NCI-H69 (cell line): ENCODE measurements around the gene CHEK2.
A peak's percentile ranks its signal among the peaks of the same experiment; 100 is the strongest.
"Not testable (repeated sequence)": the region's sequence is repeated elsewhere in the genome, so short reads cannot be mapped to it uniquely, and the experiment has no call there.

Experiments used
- DNase-seq: peaks from one replicate; lab custom pipeline; 2025; lab: John Stamatoyannopoulos, UW

Gene CHEK2

DNA sequence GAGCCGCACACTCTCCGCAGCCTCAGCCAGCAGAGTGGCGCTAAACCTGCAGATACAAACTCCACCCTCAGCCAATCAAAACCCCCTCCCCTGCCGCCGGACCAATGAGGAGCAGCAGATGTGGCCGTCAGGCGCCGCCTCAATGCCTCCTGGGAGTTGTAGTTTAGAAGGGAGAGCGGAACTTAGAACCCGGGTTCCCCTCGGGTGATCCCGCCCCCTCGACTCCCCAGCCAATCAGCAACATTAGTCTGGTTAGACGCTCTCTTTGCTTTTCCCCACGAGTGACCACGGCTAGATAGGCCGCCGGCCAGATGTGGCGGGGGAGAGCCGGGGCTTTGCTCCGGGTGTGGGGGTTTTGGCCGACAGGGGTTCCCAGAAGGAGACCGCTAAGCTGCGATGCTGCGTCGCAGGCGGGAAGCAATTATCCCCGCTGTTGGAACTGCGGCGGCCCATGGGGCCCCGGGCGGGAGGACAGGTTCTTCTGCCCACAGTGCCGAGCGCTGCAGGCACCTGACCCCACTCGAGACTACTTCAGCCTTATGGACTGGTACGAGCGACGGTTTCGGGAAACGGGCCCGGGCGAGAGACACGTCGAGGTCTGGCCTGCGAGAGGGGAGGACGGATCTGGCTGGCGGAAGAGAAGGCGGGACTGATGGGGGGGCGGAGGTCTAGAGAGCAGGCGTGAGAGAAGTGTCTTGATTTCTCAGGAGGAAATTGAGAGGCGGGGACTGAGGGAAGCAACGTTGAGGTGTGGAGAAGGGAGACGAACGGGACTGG is at the start of gene CHEK2, which contains the start of gene HSCB:
Gene CHEK2, minus strand, starts transcription at position 36 of the 777 bp plus-strand sequence. CDS start 7,099 bp downstream, outside the sequence.
Gene HSCB, plus strand, starts transcription at position 255 of the 777 bp plus-strand sequence. Its CDS starts 57 bp downstream, at position 312.
- peak; percentile 100 for DNase-seq

DNA sequence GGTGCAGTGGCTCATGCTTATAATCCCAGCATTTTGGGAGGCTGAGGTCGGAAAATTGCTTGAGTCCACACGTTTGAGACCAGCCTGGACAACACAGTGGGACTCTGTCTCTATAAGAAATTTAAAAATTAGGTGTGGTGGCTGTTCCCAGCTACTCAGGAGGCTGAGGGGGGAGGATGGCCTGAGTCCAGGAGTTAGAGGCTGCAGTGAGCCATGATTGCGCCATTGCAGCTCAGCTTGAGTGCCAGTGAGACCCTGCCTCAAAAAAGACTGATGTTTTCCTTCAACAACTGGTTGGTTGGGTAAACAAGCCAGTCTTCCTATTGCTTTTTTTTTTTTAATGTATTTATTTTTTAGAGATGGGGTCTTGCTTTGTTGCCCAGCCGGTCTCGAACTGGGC is 49.5 kb upstream of the CHEK2 start:
- DNase-seq: no peak

DNA sequence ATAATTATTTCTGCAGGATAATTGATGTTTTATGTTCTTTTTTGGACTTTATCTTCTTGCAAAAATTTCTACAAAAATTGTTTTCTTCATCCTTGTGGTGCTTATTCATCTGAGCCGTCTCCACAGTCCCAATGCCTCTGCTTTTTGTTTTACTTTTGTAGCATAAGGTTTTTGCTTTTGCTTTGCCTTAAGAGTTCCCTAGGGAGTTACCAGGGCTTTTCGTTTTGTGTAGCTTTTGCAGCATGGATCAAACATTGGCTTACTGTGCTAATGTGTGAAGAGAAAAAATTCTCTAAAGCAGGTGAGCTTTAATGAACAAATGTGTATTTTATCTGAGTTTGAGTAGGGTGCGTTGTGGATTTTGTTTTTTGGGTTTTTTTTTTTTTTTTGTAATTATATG is 47.0 kb upstream of the CHEK2 start:
- DNase-seq: peak; percentile 31

DNA sequence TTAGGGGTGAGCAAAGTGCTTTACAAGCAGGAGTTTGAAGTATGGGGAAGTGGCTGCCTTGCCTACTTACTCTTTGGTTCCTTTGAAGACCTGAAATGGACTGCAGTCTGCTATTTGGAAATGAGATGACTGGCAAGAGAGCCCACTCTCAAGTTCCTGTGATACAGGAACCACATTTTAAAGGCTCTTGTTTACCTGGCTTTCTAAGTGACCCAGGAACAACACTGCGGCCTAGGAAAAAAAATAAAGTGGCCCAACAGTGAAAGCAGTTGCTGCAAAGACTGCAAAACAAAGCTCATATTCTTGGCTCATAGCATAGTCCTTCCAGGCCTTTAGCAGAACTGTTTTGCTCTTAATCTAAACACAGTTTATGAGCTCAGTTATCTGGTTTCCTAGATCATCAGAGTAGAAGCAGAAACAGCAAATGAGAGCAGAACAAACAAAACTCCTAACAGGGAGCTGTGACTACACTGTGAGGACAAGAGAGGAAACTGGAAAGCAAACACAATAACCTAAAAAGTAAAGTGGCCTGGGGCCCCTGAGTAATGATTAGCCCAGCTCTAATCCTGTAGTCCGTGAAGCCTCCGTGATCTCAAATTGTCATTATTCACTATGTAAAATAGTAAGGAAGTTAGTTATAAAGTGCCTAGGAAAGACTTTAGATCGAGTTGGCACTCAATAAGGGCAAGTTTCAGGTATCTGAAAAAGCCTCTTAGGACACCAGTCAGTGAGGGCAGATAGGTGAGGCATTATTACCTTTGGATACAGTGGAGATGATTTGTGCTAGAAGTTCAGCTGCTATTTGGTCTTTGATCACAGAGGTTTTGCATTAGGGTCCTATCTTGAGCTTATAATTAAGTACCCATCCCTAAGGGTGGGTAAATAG is 42.4 kb upstream of the CHEK2 start:
- no peak for DNase-seq

DNA sequence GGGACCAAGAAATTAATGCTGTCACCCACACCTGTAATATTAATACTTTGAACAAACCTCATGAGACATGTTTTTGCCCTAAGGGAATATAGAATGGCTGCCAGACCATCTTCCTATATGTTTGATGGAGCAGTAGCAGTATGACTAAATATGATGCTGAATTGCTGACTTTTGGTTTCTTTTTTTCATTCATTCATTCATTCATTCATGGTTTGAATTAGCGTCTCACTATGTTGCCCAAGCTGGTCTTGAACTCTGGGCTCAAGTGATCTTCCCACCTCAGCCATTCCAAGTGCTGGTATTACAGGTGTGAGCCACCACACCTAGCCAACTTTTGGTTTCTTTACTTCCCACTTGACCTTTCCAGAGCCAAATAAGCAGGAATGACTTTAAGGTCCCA is 38.7 kb upstream of the CHEK2 start:
- no peak for DNase-seq

DNA sequence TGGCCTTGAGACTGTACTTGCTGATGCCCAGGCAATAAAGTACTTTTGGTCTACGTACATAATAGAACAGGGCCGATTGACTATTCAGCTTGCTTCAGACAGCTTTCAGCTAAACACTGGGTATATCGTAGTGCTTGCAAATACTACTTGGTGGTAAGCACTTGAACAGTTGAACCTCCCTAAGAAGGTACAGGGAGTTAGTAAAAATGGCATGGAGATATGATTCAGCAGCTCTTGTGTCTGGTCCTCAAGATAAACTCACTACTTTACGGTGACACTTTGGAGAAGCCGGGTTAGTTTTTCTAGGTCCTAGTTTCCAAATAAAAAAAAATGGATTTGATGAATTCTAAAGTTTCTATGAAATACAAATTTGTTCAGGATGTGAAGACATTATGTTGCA is 38.2 kb upstream of the CHEK2 start:
- no peak for DNase-seq

DNA sequence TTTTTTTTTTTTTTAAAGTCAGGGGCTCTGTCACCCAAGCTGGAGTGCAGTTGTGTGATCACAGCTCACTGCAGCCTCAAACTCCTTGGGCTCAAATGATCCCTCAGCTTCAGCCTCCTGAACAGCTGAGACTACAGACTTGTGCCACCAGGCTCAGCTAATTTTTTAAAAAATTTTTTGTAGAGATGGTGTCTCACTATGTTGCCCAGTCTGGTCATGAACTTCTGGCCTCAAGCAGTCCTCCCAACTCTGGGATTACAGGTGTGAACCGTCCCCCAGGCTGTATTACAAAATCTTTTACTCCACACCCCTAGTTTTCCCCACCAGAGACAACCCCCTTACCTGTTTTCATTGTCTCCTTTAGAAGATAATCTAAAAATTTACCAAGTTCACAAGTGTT is 32.8 kb upstream of the CHEK2 start:
- no peak for DNase-seq

DNA sequence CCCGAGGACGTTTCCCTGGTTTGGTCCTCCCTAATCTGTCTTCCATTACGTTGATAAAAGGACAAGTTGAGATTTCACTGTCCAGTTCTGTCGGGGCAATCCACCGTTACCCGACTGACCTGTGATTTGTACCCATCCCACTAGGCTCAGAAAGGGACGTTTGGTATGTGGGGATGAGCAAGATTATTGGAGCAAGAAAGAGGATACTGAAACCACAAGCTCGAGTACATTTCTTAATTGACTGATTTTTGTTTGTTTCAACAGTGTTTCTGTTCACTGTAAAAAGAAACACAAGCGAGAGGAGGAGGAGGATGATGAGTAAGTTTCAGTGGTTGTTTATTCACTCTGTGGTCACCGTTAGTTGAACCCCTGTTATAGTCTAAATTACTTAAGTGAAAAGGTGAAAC is 31.8 kb upstream of the CHEK2 start:
- peak; percentile 46 for DNase-seq

DNA sequence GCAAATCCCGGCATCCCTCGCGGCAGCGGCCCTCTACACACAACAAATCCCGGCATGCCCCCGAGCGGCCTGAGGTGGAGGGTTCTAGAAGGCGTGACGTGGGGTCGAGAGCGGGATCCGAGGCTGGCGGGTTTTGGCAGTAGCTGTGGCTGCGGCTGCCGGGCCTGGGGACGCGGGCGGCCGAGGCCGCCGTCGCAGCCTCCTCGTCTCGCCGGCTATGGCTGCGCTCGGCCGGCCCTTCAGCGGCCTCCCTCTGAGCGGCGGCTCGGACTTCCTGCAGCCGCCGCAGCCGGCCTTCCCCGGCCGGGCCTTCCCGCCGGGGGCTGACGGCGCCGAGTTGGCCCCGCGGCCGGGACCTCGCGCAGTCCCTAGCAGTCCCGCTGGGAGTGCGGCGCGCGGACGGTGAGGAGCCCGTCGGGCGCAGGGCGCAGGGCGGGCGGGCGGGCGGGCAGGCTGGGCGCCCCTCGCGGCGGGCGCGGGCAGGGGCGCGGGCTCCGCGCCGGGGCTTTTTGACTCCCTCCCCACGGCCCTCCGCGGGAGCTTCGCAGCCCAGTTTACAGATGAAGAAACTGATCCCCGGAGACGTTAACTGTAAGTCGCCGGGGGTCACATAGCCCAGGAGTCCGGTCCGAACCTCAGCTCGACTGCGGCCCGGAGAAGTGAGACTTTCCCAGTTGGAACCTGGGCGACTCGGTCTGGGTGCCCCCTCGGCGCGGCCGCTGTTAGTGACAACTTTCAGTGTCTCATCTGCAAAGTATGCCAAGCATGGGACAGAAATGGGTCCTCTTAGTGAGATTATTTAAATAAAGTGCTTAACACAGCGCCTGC is 31.2 kb upstream of the CHEK2 start, which contains the start of gene CCDC117:
Gene CCDC117, plus strand, starts transcription at position 63 of the 828 bp plus-strand sequence. Its CDS starts 155 bp downstream, at position 218.
- peak; percentile 98 for DNase-seq

DNA sequence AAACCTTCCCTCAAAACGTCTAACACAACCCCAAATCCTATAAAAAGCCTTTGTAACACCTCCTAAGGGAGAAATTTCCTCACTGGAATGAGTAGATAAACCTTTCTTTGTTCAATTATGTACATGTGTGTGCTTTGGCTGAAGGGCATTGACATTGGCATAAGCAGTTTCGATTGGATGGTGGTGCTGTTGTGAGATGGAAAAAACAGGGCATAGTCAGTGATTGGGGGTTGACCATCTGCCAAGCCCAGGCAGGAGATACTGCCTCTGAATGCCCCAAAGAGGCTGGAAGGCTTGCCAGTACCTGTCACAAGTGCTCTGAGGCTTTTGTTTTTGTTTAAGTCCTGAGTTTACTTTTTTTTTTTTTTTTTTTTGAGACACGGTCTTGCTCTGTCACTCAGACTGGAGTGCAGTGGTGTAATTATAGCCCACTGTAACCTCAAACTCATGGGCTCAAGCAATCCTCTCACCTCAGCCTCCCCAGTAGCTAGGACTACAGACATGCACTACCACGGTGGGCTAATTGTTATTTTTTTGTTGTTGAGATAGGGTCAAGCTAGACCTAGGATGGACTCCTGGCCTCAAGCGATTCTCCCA is 29.7 kb upstream of the CHEK2 start:
- peak; percentile 61 for DNase-seq

DNA sequence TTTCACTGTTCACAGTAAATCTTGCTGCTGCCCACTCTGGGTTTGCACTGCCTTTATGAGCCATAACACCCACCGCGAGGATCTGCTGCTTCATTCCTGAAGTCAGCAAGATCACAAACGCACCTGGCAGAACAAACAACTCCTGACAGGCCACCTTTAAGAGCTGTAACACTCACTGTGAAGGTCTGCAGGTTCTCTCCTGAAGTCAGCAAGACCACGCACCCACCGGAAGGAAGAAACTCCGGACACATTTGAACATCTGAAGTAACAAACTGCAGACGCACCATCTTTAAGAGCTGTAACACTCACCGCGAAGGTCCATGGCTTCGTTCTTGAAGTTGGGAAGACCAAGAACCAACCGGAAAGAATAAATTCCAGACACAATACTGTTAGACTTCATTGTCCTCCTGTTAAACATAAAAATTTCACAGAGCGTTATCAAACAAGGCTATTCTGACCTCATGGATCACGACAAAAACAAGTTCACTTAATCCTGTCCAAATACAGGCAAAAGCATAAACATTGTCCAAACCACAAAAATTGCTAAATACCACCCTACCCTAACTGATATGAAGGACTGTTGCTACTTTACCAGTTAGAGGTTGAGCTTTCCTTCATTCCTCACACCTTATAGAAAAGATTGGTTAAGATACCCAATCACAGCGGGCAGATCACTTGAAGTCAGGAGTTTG is 27.9 kb upstream of the CHEK2 start:
- DNase-seq: no peak

DNA sequence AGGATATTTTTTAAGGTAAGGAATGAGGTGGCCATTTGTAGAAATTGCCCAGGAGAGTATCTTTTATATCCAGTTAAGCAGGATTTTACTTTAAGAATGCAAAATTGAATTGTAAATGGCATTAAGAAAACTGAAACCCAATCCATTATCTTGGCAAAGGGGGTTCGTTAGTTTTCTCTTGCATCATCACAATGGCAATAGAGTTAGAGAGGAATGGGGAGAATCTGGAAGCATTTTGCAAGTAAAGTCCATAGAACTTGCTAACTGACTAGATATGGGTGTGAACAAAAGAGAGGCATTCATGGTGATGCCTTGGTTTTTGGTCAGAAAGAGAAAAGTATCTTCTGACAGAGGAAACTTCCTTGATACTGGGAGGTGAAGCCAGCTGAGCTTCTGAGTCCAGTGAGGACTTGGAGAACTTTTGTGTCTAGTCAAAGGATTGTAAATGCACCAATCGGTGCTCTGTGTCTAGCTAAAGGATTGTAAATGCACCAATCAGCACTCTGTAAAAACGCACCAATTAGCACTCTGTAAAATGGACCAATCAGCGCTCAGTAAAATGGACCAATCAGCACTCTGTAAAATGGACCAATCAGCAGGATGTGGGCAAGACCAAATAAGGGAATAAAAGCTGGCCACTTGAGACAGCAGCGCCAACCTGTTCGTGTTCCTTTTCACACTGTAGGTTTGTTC is 27.2 kb upstream of the CHEK2 start:
- peak; percentile 14 for DNase-seq

DNA sequence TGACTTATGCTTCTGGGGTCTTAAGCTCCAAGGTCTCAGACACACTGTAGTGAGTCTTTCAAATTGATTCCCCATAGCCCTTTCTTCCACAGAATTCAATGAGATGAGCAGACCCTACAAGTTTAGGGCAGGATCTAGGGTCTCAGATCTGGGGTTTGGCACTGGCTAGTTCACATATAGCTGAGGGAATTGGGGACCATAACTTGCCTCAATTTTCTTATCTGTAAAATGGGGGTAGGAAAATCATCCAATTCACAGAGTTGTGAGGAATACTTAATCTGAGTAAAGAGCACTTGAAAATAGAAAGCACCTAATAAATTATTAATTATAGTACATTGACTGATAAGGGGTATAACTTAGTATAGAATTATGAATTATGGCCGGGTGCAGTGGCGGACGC is 25.0 kb upstream of the CHEK2 start:
- DNase-seq: no peak

DNA sequence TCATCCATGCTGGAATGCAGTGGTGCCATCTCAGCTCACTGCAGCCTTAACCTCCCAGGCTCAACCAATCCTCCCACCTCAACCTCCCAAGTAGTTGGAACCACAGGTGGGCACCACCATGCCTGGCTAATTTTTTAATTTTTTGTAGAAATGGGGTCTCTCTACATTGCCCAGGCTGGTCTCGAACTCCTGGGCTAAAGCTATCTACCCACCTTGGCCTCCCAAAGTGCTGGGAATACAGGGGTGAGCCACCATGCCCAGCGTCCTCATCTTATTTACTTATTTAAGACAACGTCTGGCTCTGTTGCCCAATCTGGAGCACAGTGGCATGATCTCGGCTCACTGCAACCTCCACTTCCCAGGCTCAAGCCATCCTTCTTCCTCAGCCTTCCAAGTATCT is 20.4 kb upstream of the CHEK2 start:
- not testable (repeated sequence) for DNase-seq

DNA sequence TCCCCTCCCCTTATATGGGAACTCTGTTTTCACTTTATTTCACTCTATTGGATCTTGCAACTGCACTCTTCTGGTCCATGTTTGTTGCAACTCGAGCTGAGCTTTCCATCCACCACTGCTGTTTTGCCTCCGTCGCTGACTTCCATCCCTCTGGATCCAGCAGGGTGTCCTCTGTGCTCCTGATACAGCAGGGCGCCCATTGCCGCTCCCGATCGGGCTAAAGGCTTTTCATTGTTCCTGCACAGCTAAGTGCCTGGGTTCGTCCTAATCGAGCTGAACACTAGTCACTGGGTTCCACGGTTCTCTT is 19.8 kb upstream of the CHEK2 start:
- DNase-seq: no peak

DNA sequence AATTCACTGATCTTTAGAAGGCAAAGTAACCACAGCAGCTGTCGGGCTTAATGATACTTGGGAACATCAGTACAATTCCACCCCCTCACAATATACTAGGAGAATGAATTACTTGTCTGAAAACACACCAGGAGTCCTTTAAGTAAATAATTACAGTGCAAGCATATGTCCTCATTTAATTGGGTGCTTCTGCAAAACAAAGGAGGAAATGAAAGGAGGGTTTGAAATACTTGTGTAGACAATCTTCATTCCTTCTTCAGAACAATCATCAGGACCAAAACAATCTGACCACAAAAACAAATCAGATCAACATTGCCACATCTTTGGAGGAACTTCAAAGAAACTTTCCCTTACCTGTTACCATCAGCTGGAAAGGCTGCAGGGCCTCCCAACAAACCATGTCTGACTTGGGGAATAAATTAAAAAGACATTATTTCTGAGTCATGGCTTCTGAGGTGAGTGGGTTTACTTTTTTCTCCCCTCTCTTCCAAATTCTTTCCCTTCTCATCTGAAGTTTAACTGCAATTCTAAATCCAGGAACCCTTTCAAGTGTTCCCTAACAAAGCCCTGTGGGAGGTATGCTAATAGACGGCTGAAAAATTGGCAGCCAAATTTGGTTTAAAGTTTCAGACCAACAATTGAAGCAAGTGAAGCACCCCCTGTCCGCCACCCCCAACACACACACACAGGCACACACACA is 18.4 kb upstream of the CHEK2 start:
- peak; percentile 94 for DNase-seq

DNA sequence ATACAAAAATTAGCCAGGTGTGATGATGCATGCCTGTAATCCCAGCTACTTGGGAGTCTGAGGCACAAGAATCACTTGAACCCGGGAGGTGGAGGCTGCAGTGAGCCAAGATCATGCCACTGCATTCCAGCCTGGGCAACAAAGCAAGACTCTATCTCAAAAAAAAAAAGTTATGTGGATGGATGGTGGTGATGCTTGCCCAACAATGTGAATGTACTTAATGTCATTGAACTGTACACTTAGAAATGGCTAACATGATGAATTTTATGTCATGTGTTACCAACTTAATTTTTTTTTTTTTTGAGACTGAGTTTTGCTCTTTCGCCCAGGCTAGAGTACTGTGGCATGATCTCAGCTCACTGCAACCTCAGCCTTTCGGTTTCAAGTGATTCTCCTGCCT is 12.9 kb upstream of the CHEK2 start:
- DNase-seq: not testable (repeated sequence)

DNA sequence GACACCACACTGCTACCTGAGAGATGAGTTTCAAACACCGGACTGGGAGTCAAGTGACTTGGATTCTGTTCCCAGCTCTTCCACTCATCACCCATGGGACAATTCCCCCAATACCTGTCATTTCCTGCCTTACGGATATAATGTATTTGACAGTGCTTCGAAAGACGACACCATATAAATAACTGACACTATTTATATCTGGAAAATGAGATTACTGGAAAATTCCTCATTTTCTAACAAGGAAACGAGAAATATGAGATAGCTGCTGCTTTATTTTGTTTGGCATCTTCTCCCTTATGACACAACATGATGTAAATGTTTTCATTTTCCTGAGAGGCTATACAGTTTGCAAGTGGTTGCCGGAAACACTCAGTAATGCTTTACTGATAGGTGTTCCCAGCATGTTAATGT is 8.9 kb upstream of the CHEK2 start:
- no peak for DNase-seq

DNA sequence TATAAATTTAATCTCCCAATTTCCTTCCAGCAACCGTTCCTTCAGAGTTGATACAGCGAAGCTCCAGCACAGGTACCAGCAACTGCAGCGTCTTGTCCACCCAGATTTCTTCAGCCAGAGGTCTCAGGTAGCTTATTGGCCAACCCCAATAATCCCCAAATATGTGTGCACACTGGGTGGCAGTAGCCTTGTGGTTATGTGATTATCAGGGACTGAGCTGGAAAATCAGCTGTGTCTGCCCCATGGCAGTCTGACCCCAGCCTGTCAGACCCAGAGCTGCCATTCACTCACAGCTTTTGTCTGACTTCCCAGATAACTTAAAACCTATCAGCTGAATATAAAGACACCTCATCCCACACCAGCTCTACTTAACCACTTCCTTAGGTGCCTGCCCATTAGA is 2.2 kb upstream of the CHEK2 start:
- DNase-seq: no peak

DNA sequence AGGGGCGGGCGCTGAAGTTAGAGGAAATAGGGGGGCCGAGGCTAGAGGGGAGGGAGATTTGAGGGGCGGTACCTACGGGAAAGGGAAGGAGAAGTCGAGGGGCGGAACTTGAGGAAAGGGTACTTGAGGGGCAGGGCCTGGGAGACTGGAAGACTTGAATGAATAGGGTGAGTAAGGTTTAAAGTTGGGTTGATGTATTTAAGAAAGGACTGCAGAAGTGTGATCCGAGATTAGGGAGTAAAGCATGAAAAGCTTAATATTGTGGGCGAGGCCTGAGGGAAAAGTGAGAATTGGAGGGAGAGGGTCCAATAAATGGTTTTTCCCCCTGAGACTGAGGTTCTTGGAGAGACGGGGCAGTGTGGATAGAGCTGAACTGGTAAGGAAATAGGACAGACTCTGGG is 942 bp upstream of the CHEK2 start:
- no peak for DNase-seq
